T-helper 9 cell (primary cell): ENCODE data around the gene ARHGAP31.

Experiments used
- DNase-seq: peaks from one replicate; pipeline ENCODE4 v3.0.0-alpha.2; 2020

Gene ARHGAP31

DNA sequence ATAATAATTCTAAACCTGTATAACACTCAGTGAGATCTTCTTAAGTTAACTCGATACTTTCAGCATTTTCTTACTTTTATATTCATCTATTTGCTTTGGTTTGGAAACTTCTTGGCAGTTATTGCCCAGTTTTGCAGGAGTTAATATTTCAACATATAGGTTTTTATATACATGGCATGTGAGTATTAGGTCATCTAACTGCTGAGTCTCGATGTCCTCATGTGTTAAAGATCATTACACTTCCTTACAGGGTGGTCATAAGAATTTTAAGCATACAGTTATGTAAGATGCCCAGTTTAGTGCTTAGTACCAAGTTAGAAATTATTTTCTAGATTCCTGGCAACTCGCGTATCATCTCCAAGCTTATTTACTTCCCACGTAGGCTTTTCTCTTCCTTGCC, 106.3 kb downstream of the ARHGAP31 start:
- DNase-seq = no peak

DNA sequence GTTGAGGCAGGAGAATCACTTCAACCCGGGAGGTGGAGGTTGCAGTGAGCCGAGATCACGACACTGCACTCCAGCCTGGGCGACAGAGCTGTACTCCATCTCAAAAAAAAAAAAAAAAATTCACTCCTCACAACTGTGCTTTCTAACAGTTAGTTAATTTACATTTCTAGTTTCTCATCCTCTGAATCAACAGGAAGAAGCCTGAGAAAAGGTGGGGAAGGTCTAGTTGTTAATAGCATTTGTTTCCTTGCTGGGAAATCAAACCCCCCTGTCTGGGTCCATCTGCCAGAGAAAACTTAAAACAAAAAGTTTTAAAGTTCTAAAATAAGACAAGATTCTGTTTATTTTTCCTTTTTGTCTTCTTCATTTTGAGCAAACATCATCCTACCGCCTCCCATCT, 106.9 kb downstream of the ARHGAP31 start:
- no peak for DNase-seq

DNA sequence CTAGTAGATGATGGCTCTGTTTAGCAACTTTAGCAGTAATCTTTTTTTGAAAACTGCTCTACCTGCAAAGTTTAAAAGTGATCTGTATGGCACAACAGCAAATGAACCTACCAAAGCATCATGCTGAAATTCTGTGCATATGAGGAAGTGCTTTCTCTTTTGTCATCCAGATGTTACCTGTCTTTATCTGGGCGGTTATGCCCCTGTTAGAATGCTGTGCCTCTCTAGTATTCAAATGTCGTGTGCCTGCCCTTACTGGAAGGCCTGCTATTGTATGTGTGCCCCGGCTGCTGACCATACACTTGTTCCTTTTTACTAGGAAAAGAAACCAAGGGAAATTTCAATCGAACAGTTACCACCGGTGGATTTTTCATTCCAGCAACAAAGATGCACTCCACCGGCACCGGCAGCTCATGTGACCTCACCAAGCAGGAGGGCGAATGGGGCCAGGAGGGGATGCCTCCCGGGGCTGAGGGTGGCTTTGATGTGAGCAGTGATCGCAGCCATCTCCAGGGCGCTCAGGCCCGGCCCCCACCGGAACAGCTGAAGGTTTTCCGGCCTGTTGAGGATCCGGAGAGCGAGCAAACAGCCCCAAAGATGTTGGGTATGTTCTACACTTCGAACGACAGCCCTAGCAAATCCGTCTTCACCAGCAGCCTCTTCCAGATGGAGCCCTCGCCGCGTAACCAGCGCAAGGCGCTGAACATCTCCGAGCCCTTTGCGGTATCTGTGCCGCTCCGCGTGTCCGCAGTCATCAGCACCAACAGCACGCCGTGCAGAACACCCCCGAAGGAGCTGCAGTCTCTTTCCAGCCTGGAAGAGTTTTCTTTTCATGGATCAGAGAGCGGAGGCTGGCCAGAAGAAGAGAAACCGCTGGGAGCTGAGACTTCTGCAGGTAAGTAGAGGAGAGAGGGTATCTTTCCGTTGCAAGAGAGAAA, 107.6 kb downstream of the ARHGAP31 start:
- no peak for DNase-seq

DNA sequence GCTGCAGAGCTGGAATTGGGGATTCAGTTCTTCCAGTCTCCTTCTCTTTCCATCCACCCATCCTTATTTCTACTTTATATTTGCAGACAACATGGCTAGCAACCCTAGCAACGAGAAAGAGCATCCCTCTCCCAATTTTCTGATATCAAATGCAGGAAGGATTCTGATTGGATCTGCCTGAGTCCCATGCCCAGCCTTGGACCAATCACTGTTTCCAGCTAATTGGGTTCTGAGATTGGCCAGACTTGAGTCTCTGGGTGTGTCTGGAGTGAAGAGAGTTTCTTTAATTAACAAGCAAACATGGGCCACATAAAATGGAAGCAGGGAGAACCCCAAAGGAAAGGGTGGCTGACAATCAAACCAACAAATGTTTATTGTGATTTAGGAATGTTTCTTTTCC, 108.6 kb downstream of the ARHGAP31 start:
- DNase-seq = no peak

DNA sequence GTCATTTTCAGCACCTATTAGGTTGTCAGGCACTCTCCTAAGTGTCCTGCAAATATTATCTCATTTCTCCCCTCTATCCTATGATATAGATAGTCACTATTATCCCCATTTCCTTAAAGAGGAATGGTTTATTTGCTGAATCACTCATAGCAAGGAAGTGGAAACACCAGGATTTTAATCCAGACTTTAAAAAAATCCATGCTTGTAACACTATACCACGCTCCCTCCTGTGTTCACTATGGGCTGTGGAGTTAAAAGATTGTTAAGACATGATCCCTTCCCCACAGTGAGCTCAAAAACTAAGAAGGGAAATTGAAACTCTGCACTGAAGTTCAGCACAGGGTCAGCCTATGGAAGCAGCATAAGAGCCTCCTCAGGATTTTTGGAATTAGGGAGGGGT, 109.0 kb downstream of the ARHGAP31 start:
- no peak for DNase-seq

DNA sequence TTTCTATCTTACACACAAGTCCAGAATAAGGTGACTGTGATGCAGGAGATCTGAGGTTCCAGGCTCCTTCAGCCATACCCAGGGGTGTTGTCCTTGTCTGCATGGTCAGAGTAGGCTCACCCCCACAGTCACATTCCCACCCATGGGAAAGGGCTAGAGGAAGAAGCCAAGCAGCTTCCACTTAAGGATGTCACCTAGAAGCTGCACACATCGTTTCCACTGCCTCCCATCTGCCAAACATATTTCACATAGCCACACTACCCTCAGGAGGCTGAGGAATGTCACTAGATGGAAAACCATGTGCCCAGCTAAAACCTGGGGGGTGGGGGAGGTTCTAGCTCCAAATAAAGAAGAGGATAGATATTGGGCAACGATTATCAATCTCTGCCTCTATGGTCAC, 111.1 kb downstream of the ARHGAP31 start:
- no peak for DNase-seq

DNA sequence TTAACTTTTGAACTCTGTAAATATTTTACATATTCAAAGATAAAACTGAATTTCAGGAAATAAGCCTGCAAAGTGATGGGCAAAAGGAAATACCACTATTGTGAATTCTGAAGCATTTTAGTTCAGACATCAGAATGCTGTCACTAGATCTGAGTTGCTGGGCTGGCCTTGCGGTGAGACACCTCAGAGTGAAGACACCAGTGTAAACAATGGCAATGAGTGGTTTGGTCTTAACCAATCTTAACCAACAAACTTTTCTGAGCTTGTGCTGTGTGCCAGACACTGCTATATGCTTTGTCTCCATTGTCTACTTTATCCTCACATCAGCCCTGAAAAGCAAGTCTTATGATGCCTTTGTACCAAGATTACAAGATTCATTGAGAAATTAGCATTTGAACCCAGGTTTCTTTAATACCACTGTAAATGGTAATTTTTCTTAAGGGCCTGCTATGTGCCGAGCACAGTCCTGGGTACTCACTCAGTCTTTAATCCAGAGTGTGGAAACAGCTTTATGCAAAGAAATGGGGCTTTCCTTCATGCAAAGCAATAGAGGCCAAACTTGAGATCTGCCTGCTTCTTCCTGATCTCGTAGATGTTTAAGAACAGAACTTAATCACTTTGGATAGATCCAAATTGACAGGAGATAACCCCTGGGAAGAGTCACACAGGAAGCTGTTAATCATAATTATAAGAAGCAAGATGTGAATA, 114.2 kb downstream of the ARHGAP31 start:
- no peak for DNase-seq

DNA sequence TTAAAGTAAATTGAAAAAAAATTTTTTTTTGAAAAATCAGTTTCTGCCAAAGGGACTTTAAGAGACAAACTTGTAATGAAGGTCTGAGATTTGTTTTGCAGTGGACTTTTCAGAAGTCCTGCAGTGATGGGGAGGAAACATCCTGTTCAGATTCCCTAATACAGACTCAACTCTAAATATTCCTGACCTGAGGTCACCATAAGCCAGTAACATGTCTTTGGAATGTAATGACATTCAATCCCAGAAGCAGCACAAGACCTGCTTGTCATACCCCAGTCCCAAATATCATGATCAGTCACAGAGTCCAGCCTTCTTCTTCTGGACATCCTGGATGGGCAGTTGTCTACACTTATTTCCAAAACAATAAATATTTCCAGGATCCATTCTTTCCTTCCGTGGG, 115.7 kb downstream of the ARHGAP31 start:
- no peak for DNase-seq

DNA sequence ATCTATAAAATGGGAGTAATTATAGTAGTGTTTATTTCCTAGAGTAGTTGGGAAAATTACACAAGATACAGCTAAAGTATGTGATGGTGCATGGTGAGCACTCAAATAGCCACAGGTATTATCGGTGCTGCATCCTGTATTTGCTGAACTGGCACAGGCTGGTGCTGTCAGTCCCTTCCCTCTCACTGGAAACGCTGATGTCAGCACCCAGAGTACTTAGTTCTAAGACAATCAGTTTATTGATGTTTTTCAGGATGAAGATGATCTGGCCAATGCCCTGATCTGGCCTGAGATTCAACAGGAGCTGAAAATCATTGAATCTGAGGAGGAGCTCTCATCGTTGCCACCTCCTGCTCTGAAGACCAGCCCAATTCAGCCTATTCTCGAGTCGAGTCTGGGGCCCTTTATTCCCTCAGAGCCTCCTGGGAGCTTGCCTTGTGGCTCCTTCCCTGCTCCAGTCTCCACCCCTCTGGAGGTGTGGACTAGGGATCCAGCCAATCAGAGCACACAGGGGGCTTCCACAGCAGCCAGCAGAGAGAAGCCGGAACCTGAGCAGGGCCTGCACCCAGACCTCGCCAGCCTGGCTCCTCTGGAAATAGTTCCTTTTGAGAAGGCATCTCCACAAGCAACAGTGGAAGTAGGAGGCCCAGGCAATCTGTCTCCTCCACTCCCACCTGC, 119.6 kb downstream of the ARHGAP31 start:
- DNase-seq = no peak

DNA sequence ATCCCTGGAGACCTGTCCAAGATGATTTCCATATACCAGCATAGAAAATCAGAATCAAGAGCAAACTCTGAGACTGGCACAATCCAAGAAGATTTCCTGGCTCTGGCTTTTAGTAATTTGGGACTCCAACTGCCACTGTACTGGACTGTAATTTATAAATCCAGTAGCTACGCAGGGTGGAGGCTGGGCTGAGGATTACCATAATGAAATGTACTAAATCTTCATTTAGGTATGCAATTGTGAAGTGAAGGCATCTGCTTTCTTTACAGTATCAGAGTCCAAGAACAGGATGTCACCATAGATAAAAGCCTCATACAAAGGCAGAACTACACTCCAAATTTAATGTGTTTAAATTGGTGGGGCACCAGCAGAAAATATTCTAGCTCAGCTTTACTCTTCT, 122.7 kb downstream of the ARHGAP31 start:
- DNase-seq = no peak

DNA sequence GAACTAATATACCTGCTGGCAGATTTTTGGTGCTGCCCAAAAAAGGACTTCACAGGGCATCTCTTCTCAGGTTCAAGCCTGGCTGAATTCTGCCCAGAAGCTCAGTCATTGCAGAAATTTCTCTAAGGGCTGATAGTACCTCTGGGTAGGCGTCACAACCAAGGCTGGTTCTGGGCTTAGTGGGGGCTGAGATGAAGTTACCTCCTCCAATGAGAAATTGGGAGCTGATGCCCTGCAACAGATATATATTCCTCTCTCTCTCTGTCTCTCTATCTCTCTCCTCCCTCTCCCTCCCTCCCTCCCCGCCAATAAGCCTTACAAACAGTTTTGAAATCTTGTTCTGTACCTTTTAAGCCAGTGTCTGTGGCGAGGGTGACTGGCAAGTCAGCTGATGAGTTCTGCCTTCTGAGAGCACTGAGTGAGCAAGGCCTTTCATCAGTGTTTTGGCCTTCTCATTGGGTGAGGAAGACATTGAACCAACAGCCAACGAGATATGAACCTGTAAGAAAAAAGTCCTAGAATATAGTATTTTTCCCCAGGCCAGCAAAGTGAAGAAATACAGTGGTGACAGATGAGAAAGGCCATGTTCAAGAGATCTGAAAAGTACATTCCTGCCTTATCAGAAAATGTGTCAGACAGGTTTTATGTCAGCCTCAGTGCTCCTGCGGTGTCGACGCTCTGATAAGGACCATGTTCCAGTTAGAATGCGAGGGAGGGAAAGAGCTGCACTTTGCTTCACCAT, 123.8 kb downstream of the ARHGAP31 start:
- DNase-seq = no peak

DNA sequence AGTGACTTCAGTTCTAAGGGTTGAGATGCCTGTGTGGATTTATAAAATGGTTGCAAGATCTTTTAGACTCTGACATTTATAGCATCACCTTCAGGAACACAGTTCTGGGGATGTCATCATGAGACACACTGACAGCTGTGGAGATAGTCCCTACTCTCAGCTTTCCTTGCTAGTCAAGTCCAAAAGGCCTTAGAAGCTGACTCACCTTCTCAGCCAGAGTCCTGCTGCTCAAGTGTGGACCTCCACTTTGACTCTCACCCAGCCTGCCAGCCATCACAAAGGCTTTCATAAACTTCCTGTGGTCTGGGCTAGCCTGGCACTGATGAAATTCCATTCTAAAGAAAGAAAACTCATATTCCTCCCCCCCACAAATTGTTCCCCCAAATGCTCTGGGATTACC, 124.5 kb downstream of the ARHGAP31 start:
- no peak for DNase-seq

DNA sequence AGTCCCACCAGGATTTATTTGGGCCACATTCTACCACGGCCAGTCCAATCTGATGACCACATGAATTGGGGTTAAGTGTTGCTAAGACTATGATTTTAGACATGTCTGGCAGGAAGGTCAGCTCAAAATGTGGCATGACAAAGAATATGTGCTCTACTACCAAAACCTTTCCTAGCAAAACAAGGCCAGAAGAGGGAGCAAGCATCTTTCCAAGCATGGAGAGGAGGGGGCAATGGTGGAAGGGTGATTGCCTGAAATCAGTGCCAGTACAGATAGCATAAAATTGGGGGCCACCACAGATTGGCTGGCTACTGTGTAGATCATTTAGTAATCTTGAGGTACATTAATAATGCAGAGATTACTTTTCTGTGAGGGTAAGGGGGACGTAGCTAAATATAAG, 126.0 kb downstream of the ARHGAP31 start:
- DNase-seq = no peak

DNA sequence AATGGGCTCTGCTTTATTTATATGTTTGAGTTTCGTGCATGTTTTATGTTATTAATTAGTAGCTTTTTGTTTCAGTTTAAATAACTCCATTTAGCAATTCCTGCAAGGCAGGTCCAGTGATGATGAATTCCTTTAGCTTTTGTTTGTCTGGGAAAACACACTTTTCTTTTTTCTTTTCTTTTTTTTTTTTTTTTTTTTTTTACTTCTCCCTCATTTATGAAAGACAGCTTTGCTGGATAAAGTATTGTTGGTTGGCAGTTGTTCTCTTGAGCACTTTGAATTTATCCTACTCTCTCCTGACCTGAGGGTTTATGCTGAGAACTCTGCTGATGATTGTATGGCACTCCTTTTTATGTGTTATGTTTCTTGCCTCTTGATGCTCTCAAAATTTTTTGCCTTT, 133.5 kb downstream of the ARHGAP31 start:
- DNase-seq = no peak

DNA sequence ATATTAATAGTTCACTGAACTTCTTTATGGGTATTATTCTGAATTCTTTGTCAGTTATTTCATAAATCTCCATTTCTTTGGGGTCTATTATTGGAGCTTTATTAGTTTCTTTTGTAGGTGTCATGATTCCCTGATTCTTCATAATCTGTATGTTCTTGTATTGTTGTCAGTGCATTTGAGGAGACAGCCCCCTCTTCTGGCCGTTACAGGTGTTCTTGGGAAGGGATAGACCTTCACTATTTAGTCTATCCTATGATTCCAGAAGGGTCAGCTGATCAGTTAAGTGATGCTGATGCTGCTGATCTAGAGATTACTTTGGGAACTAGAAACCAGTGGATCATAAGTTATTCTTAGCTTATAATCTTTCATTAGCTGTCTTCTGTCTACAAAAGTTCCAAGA, 134.4 kb downstream of the ARHGAP31 start:
- DNase-seq = no peak

DNA sequence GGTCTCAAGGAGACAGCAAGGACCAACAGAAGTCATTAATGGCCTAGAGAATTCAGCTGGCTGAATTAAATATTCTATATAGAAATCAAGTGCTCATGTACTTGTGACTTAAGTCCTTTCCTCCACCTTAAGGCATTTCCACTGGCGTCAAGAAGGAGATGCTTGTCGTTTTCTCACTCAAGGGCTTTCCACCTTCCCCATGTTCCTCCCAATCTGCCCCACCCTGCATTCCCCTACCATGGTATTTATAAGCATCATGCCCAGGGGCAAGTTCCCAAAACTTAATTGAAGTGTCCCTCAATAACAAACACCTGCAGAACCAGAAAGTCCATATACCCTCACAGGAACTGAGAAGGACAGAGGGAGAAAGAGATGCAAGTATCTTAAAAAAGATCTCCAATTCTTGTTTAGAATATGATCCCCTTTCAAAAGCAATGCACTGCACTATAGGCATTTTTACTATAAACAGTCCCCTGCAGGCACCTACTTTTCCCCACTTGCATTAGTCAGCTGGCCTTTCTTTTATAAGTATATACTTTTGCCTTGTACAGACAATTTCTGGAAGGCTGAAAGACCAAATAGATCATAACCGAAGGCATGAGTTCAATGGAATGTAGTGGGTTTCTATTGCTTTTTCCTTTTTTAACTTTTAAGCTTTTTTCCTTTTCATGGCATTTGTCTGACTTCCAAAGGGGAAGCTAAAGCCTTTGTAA, 139.6 kb downstream of the ARHGAP31 start:
- DNase-seq = no peak

DNA sequence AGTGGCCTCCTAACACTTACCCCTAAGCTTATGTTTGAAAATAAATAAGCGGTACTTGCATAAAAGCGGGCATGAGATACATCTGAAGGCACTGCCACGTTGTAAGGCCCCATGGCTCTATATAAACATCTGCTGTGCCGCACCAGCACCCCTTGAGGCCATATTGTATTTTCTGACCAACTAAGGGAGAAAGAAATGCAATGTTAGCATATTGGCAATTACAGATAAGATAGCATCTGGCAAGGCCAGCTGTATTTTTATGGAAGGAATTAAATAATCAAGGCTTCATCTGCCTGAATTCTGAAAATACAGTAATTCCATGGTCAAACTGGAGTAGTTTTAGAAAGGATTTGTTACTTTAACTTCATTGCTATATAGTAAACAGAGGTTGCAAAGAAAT, 140.5 kb downstream of the ARHGAP31 start:
- no peak for DNase-seq

DNA sequence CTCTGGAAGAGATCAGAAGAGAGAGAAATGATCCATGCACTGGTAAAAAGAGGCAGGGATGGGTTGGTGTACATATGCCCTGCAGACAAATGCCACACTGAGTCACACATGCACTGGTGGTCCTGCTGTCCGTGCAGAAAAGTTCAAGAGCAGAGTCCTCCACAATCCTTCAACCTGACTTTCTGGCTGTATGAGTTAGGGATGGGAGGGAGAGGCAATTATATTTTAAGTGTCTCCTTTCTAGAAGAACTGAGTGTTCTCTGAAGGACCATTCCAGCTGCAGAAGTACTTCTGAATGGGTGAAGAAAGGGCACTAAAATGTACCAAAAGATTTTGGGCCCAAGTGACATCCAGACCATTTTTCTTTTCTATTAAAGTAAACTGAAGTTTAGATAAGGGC, 142.8 kb downstream of the ARHGAP31 start:
- no peak for DNase-seq

DNA sequence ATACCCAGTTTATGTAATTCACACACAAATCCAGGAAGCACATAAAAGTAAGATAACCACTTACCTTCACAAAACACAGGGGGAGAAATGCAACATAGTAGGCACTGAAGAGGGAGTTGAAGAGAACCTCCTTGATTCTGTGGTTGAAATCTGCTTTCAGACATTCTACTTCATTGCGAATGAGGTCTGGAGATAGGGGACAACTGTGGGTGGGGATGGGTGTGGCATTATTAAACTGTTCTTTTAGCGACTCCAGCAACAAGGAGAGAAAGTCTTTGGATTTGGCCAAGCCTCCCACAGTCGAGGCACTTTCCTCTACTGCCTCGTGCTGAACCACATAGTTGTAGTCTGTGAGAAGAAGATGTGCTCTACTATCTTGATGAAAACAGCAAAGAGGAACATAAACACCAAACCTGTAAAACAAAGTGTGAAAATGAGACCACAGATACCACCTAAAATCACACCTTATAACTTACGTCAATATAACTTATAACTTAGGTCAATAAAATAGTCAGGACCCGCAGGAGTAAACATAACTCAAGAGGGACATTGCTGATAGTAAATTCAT, 143.6 kb downstream of the ARHGAP31 start:
- no peak for DNase-seq

DNA sequence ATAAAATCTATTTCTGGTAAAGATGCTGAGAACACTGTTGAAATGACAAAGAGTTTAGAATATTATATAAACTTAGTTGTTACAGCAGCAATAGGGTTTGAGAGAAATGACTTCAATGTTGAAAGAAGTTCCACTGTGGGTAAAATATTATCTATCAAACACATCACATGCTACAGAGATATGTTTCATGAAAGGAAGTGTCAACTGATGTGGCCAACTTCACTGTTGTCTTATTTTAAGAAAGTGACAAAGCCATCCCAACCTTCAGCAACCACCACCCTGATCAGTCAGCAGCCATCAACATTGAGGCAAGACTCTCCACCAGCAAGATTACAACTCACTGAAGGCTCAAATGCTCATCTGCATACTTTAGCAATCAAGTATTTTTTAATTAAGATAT, 149.0 kb downstream of the ARHGAP31 start:
- DNase-seq = no peak

DNA sequence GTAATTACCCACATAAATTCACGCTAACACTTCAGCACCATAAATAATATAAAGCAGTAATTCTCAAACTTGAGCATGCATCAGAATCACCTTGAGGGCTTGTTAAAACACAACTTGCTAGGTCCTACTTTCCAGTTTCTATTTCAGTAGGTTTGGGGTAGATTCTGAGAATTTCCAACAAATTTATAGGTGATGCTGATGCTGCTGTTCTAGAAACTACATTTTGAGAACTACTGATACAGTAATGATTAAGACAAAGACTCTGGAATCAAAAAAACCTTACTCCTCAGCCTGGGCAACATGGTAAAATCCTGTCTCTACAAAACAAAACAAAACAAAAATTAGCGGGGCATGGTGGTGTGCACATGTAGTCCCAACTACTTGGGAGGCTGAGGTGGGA, 150.4 kb downstream of the ARHGAP31 start:
- DNase-seq = no peak

DNA sequence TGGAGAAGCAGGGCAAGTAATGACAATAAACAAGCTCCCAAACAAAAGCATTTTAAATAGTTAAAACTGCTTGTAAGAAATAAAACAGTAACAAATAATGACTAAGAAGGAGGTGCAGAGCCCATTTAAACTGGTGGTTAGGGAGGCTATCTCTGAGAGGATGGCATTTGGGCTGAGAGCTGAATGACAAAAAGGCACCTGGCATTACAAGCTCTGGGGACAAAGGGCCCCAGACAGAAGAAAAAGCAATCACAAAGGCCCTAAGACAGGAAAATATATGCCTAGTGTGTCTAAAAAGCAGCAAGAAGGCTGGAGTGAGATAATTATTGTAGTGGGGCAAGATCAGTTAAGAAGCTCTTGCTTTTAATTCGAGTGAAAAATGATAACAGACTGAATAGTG, 159.6 kb downstream of the ARHGAP31 start:
- DNase-seq = no peak
